ENCODE results near the gene INPP5K.

DNA sequence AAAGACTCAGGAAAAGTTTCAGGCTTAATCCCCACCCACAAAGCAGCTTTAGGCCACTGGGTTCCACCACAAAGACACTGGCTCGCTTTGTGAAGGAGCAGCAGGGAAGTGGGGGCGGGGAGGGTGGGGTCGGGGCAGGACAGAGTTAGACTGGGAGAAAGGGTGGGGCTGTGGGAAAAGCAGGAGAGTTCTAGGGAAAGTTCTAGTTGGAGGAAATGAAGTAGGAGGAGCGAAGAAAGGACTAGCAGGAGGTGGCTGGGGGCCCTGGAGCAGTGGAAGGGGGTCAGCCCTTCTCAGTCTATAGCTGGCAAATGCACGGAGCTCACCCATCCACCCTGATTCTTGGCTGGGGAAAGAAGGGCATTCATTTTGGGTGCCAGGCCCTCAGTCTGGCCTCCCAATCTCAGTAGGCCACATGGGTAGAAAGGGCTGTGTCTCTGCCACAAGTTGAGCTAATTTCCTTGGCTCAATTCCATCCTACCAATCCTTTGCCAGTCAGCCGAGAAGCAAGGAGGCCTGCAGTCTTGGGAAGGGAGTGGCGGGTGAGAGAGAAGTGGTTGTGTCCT is 4.6 kb downstream of the INPP5K start:
- TF ChIP-seq, protein P1, sequence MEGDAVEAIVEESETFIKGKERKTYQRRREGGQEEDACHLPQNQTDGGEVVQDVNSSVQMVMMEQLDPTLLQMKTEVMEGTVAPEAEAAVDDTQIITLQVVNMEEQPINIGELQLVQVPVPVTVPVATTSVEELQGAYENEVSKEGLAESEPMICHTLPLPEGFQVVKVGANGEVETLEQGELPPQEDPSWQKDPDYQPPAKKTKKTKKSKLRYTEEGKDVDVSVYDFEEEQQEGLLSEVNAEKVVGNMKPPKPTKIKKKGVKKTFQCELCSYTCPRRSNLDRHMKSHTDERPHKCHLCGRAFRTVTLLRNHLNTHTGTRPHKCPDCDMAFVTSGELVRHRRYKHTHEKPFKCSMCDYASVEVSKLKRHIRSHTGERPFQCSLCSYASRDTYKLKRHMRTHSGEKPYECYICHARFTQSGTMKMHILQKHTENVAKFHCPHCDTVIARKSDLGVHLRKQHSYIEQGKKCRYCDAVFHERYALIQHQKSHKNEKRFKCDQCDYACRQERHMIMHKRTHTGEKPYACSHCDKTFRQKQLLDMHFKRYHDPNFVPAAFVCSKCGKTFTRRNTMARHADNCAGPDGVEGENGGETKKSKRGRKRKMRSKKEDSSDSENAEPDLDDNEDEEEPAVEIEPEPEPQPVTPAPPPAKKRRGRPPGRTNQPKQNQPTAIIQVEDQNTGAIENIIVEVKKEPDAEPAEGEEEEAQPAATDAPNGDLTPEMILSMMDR (IDR thresholded peaks at IDR 0.05; ENCODE audit: poor library complexity, severe bottlenecking), result no peak
- TF ChIP-seq TAF1 (IDR thresholded peaks at IDR 0.05; ENCODE audit: low read depth) (no peak), POLR2AphosphoS5 (IDR thresholded peaks at IDR 0.05) (no peak)
- TF ChIP-seq, protein P2, sequence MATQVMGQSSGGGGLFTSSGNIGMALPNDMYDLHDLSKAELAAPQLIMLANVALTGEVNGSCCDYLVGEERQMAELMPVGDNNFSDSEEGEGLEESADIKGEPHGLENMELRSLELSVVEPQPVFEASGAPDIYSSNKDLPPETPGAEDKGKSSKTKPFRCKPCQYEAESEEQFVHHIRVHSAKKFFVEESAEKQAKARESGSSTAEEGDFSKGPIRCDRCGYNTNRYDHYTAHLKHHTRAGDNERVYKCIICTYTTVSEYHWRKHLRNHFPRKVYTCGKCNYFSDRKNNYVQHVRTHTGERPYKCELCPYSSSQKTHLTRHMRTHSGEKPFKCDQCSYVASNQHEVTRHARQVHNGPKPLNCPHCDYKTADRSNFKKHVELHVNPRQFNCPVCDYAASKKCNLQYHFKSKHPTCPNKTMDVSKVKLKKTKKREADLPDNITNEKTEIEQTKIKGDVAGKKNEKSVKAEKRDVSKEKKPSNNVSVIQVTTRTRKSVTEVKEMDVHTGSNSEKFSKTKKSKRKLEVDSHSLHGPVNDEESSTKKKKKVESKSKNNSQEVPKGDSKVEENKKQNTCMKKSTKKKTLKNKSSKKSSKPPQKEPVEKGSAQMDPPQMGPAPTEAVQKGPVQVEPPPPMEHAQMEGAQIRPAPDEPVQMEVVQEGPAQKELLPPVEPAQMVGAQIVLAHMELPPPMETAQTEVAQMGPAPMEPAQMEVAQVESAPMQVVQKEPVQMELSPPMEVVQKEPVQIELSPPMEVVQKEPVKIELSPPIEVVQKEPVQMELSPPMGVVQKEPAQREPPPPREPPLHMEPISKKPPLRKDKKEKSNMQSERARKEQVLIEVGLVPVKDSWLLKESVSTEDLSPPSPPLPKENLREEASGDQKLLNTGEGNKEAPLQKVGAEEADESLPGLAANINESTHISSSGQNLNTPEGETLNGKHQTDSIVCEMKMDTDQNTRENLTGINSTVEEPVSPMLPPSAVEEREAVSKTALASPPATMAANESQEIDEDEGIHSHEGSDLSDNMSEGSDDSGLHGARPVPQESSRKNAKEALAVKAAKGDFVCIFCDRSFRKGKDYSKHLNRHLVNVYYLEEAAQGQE (IDR thresholded peaks at IDR 0.05; ENCODE audit: borderline replicate concordance), result no peak

All from neural cell (in vitro differentiated cells).